Suprapubic skin (tissue), 4 donors: ENCODE data around the gene DKKL1. TPM values are rescaled to one million over a fixed set of nuclear protein-coding genes. Genes with fewer than 3 reads are reported as not detected.

ENCODE experiments used
- DNase-seq, 2 donors: peaks; one replicate each; pipeline ENCODE4 v3.0.0-alpha.2; 2019; ENCODE audit warnings: low spot score in 2 of 2
- H3K27ac ChIP-seq: fragments of 200-600 bp; sonication (generic); one replicate; pipeline ENCODE4 v1.5.1; 2019
- H3K27me3 ChIP-seq: fragments of 200-600 bp; sonication (generic); one replicate; pipeline ENCODE4 v1.5.1; 2019
- H3K36me3 ChIP-seq: fragments of 200-600 bp; sonication (generic); one replicate; pipeline ENCODE4 v1.5.1; 2019
- H3K4me1 ChIP-seq: fragments of 200-600 bp; sonication (generic); one replicate; pipeline ENCODE4 v1.5.1; 2019
- H3K4me3 ChIP-seq: fragments of 200-600 bp; sonication (generic); one replicate; pipeline ENCODE4 v1.5.1; 2019; ENCODE audit warnings: mild to moderate bottlenecking
- H3K9me3 ChIP-seq: fragments of 200-600 bp; sonication (generic); one replicate; pipeline ENCODE4 v1.5.1; 2019
- EP300 ChIP-seq: sonication (generic); formaldehyde crosslinking; IDR thresholded peaks from one replicate; pipeline ENCODE4 v1.6.1; 2017; ENCODE audit warnings: antibody characterized with exemption
- POLR2A ChIP-seq, 2 donors: fragments of 450-650 bp; IDR thresholded peaks; one replicate each; pipeline ENCODE4 v1.6.1; 2017; ENCODE audit warnings: antibody characterized with exemption in 2 of 2, mild to moderate bottlenecking in 2 of 2, moderate library complexity in 2 of 2
- POLR2AphosphoS5 ChIP-seq, 3 donors: sonication (generic); formaldehyde crosslinking; IDR thresholded peaks; one replicate each; pipeline ENCODE4 v1.6.1; 2017; ENCODE audit warnings: antibody characterized with exemption in 3 of 3
- WGBS: methylation state at CpG from one replicate; pipeline ENCODE4 v1.1.5; 2018; 5-methylcytosine and 5-hydroxymethylcytosine counted together
- total RNA-seq, 4 donors: library from RNA; depleted of rRNA; stranded (reverse); fragments of >200 nt; gene quantifications; one replicate each; pipeline ENCODE4 v1.1.0, GENCODE V29; 2016
- TF ChIP-seq, protein P1 (sequence below), 2 donors: fragments of 200-600 bp in 1 of 2; fragments of 450-650 bp in 1 of 2; sonication (generic) in 1 of 2; IDR thresholded peaks; one replicate each; pipeline ENCODE4 v1.5.1; 2016 to 2019; ENCODE audit warnings: antibody characterized with exemption in 2 of 2, mild to moderate bottlenecking in 1 of 2, moderate library complexity in 1 of 2

The DKKL1 gene
- total RNA-seq, 4 donors from 2014 or later, result not detected

DNA sequence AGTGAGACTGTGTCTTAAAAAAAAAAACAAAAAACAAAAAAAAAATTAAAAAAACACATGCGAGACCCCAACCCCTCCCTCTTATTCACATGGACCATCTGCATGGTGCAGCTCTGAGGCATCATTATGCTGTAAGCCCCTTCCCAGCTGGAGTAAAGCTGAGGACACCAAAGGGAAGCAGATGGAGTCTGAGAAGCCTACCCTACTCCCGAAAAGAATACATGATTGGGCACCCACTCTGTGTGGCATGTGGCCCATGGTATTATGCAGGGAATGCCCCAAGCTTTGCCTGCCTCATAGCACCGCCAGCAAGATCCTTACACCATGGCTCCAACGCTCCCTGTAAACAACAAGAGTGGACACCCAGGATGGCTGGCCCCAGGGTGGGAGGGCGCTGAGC, 54.8 kb downstream of the DKKL1 start:
- TF ChIP-seq POLR2A (IDR thresholded peaks at IDR 0.05), result no peak
- no peak for TF ChIP-seq EP300
- TF ChIP-seq POLR2AphosphoS5 (IDR thresholded peaks at IDR 0.05), result no peak
- TF ChIP-seq, protein P1, sequence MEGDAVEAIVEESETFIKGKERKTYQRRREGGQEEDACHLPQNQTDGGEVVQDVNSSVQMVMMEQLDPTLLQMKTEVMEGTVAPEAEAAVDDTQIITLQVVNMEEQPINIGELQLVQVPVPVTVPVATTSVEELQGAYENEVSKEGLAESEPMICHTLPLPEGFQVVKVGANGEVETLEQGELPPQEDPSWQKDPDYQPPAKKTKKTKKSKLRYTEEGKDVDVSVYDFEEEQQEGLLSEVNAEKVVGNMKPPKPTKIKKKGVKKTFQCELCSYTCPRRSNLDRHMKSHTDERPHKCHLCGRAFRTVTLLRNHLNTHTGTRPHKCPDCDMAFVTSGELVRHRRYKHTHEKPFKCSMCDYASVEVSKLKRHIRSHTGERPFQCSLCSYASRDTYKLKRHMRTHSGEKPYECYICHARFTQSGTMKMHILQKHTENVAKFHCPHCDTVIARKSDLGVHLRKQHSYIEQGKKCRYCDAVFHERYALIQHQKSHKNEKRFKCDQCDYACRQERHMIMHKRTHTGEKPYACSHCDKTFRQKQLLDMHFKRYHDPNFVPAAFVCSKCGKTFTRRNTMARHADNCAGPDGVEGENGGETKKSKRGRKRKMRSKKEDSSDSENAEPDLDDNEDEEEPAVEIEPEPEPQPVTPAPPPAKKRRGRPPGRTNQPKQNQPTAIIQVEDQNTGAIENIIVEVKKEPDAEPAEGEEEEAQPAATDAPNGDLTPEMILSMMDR (IDR thresholded peaks at IDR 0.05), result no peak
- no peak overlapping the region for H3K4me3 ChIP-seq
- H3K36me3 ChIP-seq, result no peaks in the 10 kb centered on the region
- H3K27ac ChIP-seq, result no peak overlapping the region
- peaks cover 82% of the 10 kb centered on the region for H3K27me3 ChIP-seq
- no peak for DNase-seq
- H3K9me3 ChIP-seq, result no peaks in the 10 kb centered on the region
- 89% methylated on average over 5 of the region's 5 CpGs for WGBS
- peaks cover 27% of the 10 kb centered on the region for H3K4me1 ChIP-seq

DNA sequence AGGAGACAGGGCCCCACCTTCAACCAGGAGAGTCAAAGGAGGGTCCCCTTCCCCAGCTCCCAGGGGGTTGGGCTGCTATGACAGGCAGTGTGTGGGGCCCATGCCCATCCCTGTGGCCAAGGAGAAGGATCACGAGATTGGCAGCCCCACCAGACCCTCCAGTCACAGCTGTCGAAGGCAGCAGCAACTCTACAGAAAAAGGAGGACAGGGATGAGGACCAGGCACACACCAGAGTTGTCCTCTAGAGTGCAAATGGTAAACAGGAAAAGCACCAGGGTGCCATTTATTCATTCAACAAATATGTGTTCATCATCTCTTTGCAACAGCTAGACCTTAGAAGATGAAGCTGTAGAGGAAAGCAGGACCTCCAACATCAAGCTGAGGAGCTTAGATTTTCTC, 55.5 kb downstream of the DKKL1 start:
- peaks cover 31% of the 10 kb centered on the region for H3K4me1 ChIP-seq
- H3K4me3 ChIP-seq, result no peak overlapping the region
- no peaks in the 10 kb centered on the region for H3K36me3 ChIP-seq
- H3K9me3 ChIP-seq, result no peaks in the 10 kb centered on the region
- 75% methylated on average over 2 of the region's 2 CpGs for WGBS
- DNase-seq, result no peak
- H3K27me3 ChIP-seq, result peaks cover 88% of the 10 kb centered on the region
- no peak overlapping the region for H3K27ac ChIP-seq
- TF ChIP-seq POLR2AphosphoS5 (IDR thresholded peaks at IDR 0.05), result no peak
- no peak for TF ChIP-seq POLR2A (IDR thresholded peaks at IDR 0.05)
- no peak for TF ChIP-seq EP300
- TF ChIP-seq, protein P1 (IDR thresholded peaks at IDR 0.05), result no peak

DNA sequence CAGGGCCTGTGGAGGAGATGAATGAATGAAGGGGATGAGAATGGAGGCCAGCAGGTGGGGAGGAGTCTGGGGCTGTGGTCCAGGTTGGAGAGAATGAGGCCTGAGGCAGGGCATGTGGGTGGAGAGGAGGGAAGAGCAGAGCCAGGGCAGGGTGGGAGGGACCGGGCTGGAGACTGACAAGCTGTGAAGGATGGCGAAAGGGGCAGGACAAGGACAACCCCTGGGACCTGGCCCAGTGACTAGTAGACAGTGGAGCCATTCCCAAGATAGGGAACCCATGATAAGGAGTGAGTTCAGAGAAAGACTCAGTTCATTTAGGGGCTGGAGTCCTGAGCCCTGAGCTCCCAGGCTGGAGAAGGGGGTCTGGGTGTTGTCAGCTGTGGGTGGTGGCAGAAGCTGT, 56.5 kb downstream of the DKKL1 start:
- TF ChIP-seq EP300, result no peak
- TF ChIP-seq, protein P1 (IDR thresholded peaks at IDR 0.05), result no peak
- 71% methylated on average over 2 of the region's 2 CpGs for WGBS
- H3K36me3 ChIP-seq, result no peaks in the 10 kb centered on the region
- peaks cover 31% of the 10 kb centered on the region for H3K4me1 ChIP-seq
- no peak overlapping the region for H3K27ac ChIP-seq
- no peak for DNase-seq
- H3K9me3 ChIP-seq, result no peaks in the 10 kb centered on the region
- no peak overlapping the region for H3K4me3 ChIP-seq
- peaks cover 94% of the 10 kb centered on the region for H3K27me3 ChIP-seq

DNA sequence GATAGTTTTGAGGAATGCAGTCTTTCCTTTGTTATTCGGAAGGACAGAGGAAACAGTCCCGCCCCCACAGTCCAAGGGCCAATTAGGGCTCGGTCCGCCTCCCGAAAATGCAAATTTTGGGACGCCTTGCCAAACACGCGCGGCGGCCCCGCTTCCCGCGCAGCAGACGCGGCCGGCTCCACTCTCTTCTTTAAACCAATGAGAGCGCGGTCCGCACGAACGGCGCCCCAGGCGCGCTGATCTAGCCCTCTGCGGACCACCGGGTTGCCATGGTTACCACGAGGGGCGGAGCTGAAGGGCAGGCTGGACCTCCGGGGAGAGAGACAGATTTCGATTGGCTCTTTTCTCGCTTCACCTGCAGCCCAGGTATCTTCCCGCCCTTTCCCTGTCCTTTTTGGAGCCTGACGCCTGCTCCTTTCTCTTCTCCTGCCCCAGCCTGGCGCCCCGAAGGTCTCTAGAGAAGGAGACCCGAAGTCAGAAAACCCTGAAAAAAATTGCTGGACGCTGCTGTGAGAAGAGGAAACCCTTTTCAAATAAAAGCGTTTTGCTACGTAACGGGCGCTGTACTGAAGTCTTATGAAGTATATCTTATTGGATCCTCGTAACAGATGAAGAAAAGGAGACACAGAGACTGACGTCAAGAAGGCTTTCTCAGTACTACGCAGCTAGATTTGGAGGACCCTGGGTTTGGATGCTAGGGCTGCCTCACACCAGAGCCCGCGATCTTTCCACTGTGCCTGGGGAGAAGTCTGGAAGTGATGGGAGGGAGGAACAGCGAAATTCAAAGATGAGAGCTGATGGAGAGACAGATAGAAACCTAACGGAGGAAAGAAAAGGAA, 57.6 kb downstream of the DKKL1 start:
- TF ChIP-seq POLR2A (IDR thresholded peaks at IDR 0.05) (no peak), POLR2AphosphoS5 (IDR thresholded peaks at IDR 0.05) (no peak), EP300 (no peak)
- TF ChIP-seq, protein P1 (IDR thresholded peaks at IDR 0.05), result no peak
- no peaks in the 10 kb centered on the region for H3K9me3 ChIP-seq
- DNase-seq, result no peak
- WGBS, result 10% methylated on average over 45 of the region's 48 CpGs
- no peaks in the 10 kb centered on the region for H3K36me3 ChIP-seq
- H3K4me1 ChIP-seq, result peaks cover 31% of the 10 kb centered on the region
- no peak overlapping the region for H3K4me3 ChIP-seq
- H3K27ac ChIP-seq, result no peak overlapping the region
- peaks cover 99% of the 10 kb centered on the region for H3K27me3 ChIP-seq

DNA sequence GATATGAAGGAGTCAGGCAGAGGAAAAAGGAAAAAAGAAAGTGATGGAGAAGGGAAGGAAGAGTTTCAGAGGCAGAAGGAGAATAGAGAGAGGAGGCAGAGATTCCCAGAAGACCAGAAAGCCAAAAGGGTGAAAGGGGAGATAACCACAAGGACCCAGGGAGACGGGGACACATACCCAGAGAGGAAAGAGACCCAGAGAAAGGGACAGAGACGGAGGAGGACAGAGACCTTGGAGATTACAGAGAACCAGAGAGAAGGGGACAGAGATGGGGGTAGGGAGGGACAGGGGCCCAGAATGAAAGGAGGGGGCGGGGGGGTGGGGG, 58.2 kb downstream of the DKKL1 start:
- WGBS, result 32% methylated on average over 3 of the region's 3 CpGs

More for the DNA sequence above, 58.2 kb downstream of the DKKL1 start:
- Histone ChIP-seq H3K27me3 (peaks cover 99% of the 10 kb centered on the region), H3K27ac (no peak overlapping the region), H3K4me1 (peaks cover 31% of the 10 kb centered on the region), H3K4me3 (no peak overlapping the region), H3K36me3 (no peaks in the 10 kb centered on the region), H3K9me3 (no peaks in the 10 kb centered on the region)
- no peak for DNase-seq
- TF ChIP-seq POLR2AphosphoS5 (IDR thresholded peaks at IDR 0.05) (no peak), EP300 (no peak), POLR2A (IDR thresholded peaks at IDR 0.05) (no peak)
- TF ChIP-seq, protein P1 (IDR thresholded peaks at IDR 0.05), result no peak
